Panc1 (cell line): ENCODE data around the gene KRT7. TPM values are rescaled to one million over a fixed set of nuclear protein-coding genes. Genes with fewer than 3 reads are reported as not detected.

Experiments used
- ATAC-seq: fragments of 200-7000 bp; cut with Tn5 transposase; 2 replicates; pipeline ENCODE4 v1.9.1; 2020; ENCODE audit warnings: mild to moderate bottlenecking, moderate library complexity
- BruUV-seq: library from RNA; stranded (reverse); fragments of 400-500 nt; replicated peaks from 2 replicates; lab custom pipeline; 2021; lab: Mats Ljungman, UMichigan
- CTCF ChIA-PET: fragments of 300-600 bp; sonication (Branson Sonifier 250); formaldehyde crosslinking; loops from one replicate; lab custom pipeline; 2022; ENCODE audit warnings: antibody characterized with exemption; lab: Charles Lee
- POLR2A ChIA-PET: fragments of 300-600 bp; sonication (Branson Sonifier 250); formaldehyde crosslinking; loops from one replicate; lab custom pipeline; 2022; ENCODE audit warnings: antibody characterized with exemption; lab: Charles Lee
- DNase-seq: peaks from one replicate; pipeline ENCODE4 v3.0.0-alpha.2; 2010; ENCODE audit warnings: low read depth, low spot score
- H3K27ac ChIP-seq: 2 replicates; pipeline ENCODE4 v1.5.1; 2011; ENCODE audit warnings: mild to moderate bottlenecking, low read length, inconsistent platforms
- H3K27me3 ChIP-seq: fragments of 200-500 bp; sonication (Bioruptor generic); 2 replicates; pipeline ENCODE4 v1.6.0; 2014; ENCODE audit warnings: low read length, inconsistent platforms; ENCODE audit not compliant: control insufficient read depth, insufficient read depth
- H3K36me3 ChIP-seq: fragments of 200-500 bp; sonication (Bioruptor generic); 2 replicates; pipeline ENCODE4 v1.5.1; 2014; ENCODE audit warnings: inconsistent platforms, mild to moderate bottlenecking, low read length, moderate library complexity; ENCODE audit not compliant: control insufficient read depth, insufficient read depth
- H3K4me1 ChIP-seq: 2 replicates; pipeline ENCODE4 v1.5.1; 2011; ENCODE audit warnings: inconsistent platforms, mild to moderate bottlenecking, low read length, moderate library complexity; ENCODE audit not compliant: control insufficient read depth, insufficient read depth
- H3K4me3 ChIP-seq, 2 experiments: 2 replicates each; pipeline ENCODE4 v1.5.1; 2011 to 2012; ENCODE audit warnings: low read depth in 2 of 2, low read length in 2 of 2, mild to moderate bottlenecking in 2 of 2, inconsistent platforms in 1 of 2, moderate library complexity in 1 of 2
- H3K9me3 ChIP-seq: fragments of 200-500 bp; sonication (Bioruptor generic); 2 replicates; pipeline ENCODE4 v1.5.1; 2014; ENCODE audit warnings: low read depth, mild to moderate bottlenecking, inconsistent platforms, low read length, moderate library complexity; ENCODE audit not compliant: control insufficient read depth, insufficient read depth
- CTCF ChIP-seq: fragments of 450-650 bp; IDR thresholded peaks from 2 replicates; pipeline ENCODE4 v1.5.1; 2017; ENCODE audit warnings: mild to moderate bottlenecking
- POLR2AphosphoS5 ChIP-seq: IDR thresholded peaks from 2 replicates; pipeline ENCODE4 v1.6.1; 2012; ENCODE audit warnings: mild to moderate bottlenecking, low read depth, low read length, moderate library complexity
- REST ChIP-seq, 2 experiments: IDR thresholded peaks; 2 replicates each; pipeline ENCODE4 v1.6.1; 2011 to 2012; ENCODE audit warnings: low read depth in 2 of 2, control low read depth in 1 of 2, low read length in 1 of 2, mild to moderate bottlenecking in 1 of 2, moderate library complexity in 1 of 2; ENCODE audit not compliant: insufficient read depth in 1 of 2
- SIN3A ChIP-seq: IDR thresholded peaks from 2 replicates; pipeline ENCODE4 v1.6.1; 2012; ENCODE audit warnings: low read depth, mild to moderate bottlenecking, low read length, moderate library complexity, borderline replicate concordance; ENCODE audit not compliant: insufficient read depth
- TCF7L2 ChIP-seq: IDR thresholded peaks from 2 replicates; pipeline ENCODE4 v1.6.1; 2011; ENCODE audit warnings: mild to moderate bottlenecking, low read depth, low read length, inconsistent platforms
- in situ Hi-C: cut with HindIII; loops from 2 replicates; pipeline ENCODE4 v1.10.0; 2016; ENCODE audit warnings: low sequenced_read_pairs, low pct_unique_long_range_greater_than_20kb
- intact Hi-C: fragments of 100-400 bp; cut with micrococcal nuclease; formaldehyde crosslinking; loops from one replicate; pipeline ENCODE4 v1.10.0; 2022; ENCODE audit not compliant: unreplicated experiment
- total RNA-seq: library from RNA; stranded (reverse); gene quantifications from one replicate; pipeline ENCODE4 v1.2.1, GENCODE V29; 2021; ENCODE audit not compliant: unreplicated experiment

The KRT7 gene
- total RNA-seq, 1 experiment from 2014 or later = 16.8 TPM

GRCh38 chr12:52259657-52260243 is 26.7 kb downstream of the KRT7 start:
- no peak for ATAC-seq

More at GRCh38 chr12:52259657-52260243, 26.7 kb downstream of the KRT7 start:
- no peaks in the 10 kb centered on the region for H3K9me3 ChIP-seq
- DNase-seq = no peak
- no peak for TF ChIP-seq SIN3A
- TF ChIP-seq REST (IDR thresholded peaks at IDR 0.05; ENCODE audit: insufficient read depth in 1 of 2, low read depth in 2 of 2, low read length in 1 of 2) = no peak
- TF ChIP-seq POLR2AphosphoS5 = no peak
- TF ChIP-seq TCF7L2 = no peak
- no peak for TF ChIP-seq CTCF
- ChIA-PET POLR2A (no interaction called here), CTCF (no interaction called here)
- intact Hi-C loops = no loop called here
- H3K36me3 ChIP-seq = no peaks in the 10 kb centered on the region
- in situ Hi-C loops = no loop called here
- no peaks in the 10 kb centered on the region for H3K27me3 ChIP-seq
- no peaks in the 10 kb centered on the region for H3K4me1 ChIP-seq
- BruUV-seq = no TSS peak
- H3K27ac ChIP-seq = peak overlapping the region; percentile 48
- H3K4me3 ChIP-seq = no peak overlapping the region
